GM12878 (cell line): ENCODE measurements around the gene AREG. TPM values are rescaled to one million over a fixed set of nuclear protein-coding genes. Genes with fewer than 3 reads are reported as not detected.
A peak's percentile ranks its signal among the peaks of the same experiment; 100 is the strongest.

Source experiments
- ATAC-seq: fragments of 200-7000 bp; cut with Tn5 transposase; 3 replicates; pipeline ENCODE4 v1.9.1; 2020; ENCODE audit warnings: mild to moderate bottlenecking, moderate library complexity
- BruUV-seq: library from RNA; stranded (reverse); fragments of 400-500 nt; replicated peaks from 2 replicates; lab custom pipeline; 2021; lab: Mats Ljungman, UMichigan
- CTCF ChIA-PET: fragments of 300-600 bp; sonication (Branson Sonifier 250); formaldehyde crosslinking; extraction: SDS; loops from one replicate; lab custom pipeline; 2021; ENCODE audit warnings: inconsistent platforms; lab: Yijun Ruan, JAX
- POLR2A ChIA-PET: fragments of 350-600 bp; formaldehyde crosslinking; extraction: SDS; loops from one replicate; lab custom pipeline; 2021; ENCODE audit warnings: inconsistent platforms; lab: Charles Lee
- RAD21 ChIA-PET: fragments of 300-600 bp; sonication (Branson Sonifier 250); formaldehyde crosslinking; loops from one replicate; lab custom pipeline; 2023; ENCODE audit warnings: antibody characterized with exemption; ENCODE audit not compliant: unreplicated experiment; lab: Charles Lee
- SMC1A ChIA-PET: fragments of 300-600 bp; sonication (Branson Sonifier 250); formaldehyde crosslinking; loops from one replicate; lab custom pipeline; 2023; ENCODE audit not compliant: unreplicated experiment, uncharacterized antibody; lab: Charles Lee
- DNase-seq: peaks from one replicate; pipeline ENCODE4 v3.0.0-alpha.2; 2011; ENCODE audit warnings: low read depth, low spot score
- FAIRE-seq: peaks from 3 replicates; lab custom pipeline; 2011; peaks lifted over from hg19 to GRCh38; lab: Jason Lieb, UNC
- H2AFZ ChIP-seq: 2 replicates; pipeline ENCODE4 v1.6.0; 2011; ENCODE audit warnings: low read depth, low read length, control low read depth; ENCODE audit not compliant: control insufficient read depth
- H3K27ac ChIP-seq: 2 replicates; pipeline ENCODE4 v1.5.1; 2011; ENCODE audit warnings: control low read depth; ENCODE audit not compliant: control insufficient read depth, insufficient read depth
- H3K27me3 ChIP-seq, 2 experiments: replicated peaks in 1 of 2; 2 replicates each; pipeline versions ENCODE4 v1.6.0 to v1.6.1; 2011; ENCODE audit warnings: low read length in 1 of 2; ENCODE audit not compliant: control insufficient read depth in 2 of 2, insufficient read depth in 2 of 2
- H3K36me3 ChIP-seq, 2 experiments: 2 replicates each; pipeline ENCODE4 v1.5.1; 2011; ENCODE audit warnings: low read length in 1 of 2; ENCODE audit not compliant: control insufficient read depth in 2 of 2, insufficient read depth in 2 of 2
- H3K4me1 ChIP-seq: 2 replicates; pipeline ENCODE4 v1.6.1; 2011; ENCODE audit warnings: mild to moderate bottlenecking, low read length, moderate library complexity, mixed read lengths; ENCODE audit not compliant: control insufficient read depth, insufficient read depth
- H3K4me2 ChIP-seq: 2 replicates; pipeline ENCODE4 v1.6.0; 2011; ENCODE audit warnings: control low read depth; ENCODE audit not compliant: control insufficient read depth, insufficient read depth
- H3K4me3 ChIP-seq: fragments of 200-600 bp; sonication (generic); 2 replicates; pipeline ENCODE4 v1.5.1; 2016
- H3K79me2 ChIP-seq: 2 replicates; pipeline ENCODE4 v1.6.0; 2011; ENCODE audit warnings: low read length; ENCODE audit not compliant: control insufficient read depth, insufficient read depth
- H3K9ac ChIP-seq: 2 replicates; pipeline ENCODE4 v1.8.0; 2011; ENCODE audit warnings: low read length, control low read depth, mixed read lengths; ENCODE audit not compliant: control insufficient read depth, insufficient read depth
- H3K9me3 ChIP-seq: replicated peaks from 3 replicates; pipeline ENCODE4 v1.5.1; 2011; ENCODE audit warnings: mild to moderate bottlenecking, low read length; ENCODE audit not compliant: control insufficient read depth, insufficient read depth
- H4K20me1 ChIP-seq: 2 replicates; pipeline ENCODE4 v1.6.0; 2011; ENCODE audit not compliant: control insufficient read depth, insufficient read depth
- ASH2L ChIP-seq: fragments of 300-600, 200-600 bp; sonication (generic); IDR thresholded peaks from 2 replicates; pipeline ENCODE4 v1.6.1; 2017; ENCODE audit warnings: low read depth, mild to moderate bottlenecking, borderline replicate concordance
- BACH1 ChIP-seq: fragments of 450-650 bp; IDR thresholded peaks from 2 replicates; pipeline ENCODE4 v1.6.1; 2017; ENCODE audit warnings: mild to moderate bottlenecking, borderline replicate concordance
- BMI1 ChIP-seq: fragments of 450-650 bp; IDR thresholded peaks from 2 replicates; pipeline ENCODE4 v1.6.1; 2016; ENCODE audit warnings: mild to moderate bottlenecking, moderate library complexity, borderline replicate concordance
- CBX5 ChIP-seq: sonication (generic); IDR thresholded peaks from 2 replicates; pipeline ENCODE4 v1.6.1; 2016; ENCODE audit warnings: low read depth, moderate library complexity, mild to moderate bottlenecking, inconsistent platforms
- DPF2 ChIP-seq: fragments of 450-650 bp; IDR thresholded peaks from 2 replicates; pipeline ENCODE4 v1.6.1; 2017; ENCODE audit warnings: mild to moderate bottlenecking
- EP300 ChIP-seq, 2 experiments: fragments of 150-350 bp in 1 of 2; IDR thresholded peaks; 2 replicates each; pipeline ENCODE4 v1.6.1; 2011 to 2012; ENCODE audit warnings: low read depth in 2 of 2, low read length in 2 of 2, borderline replicate concordance in 1 of 2, improper control_type of control experiment in 1 of 2, inconsistent platforms in 1 of 2; ENCODE audit not compliant: control insufficient read depth in 1 of 2
- ETV6 ChIP-seq, 2 experiments: fragments of 450-650 bp in 1 of 2; IDR thresholded peaks in 1 of 2; conservative IDR thresholded peaks in 1 of 2; 2 replicates each; pipeline ENCODE4 v1.6.1; 2014; ENCODE audit warnings: antibody characterized with exemption in 1 of 2, borderline replicate concordance in 1 of 2, low read depth in 1 of 2, mild to moderate bottlenecking in 1 of 2, moderate library complexity in 1 of 2
- GATAD2B ChIP-seq: fragments of 450-650 bp; conservative IDR thresholded peaks from 2 replicates; pipeline ENCODE4 v1.6.1; 2017; ENCODE audit warnings: low read depth, mild to moderate bottlenecking, moderate library complexity
- HSF1 ChIP-seq: fragments of 150-350 bp; IDR thresholded peaks from 2 replicates; pipeline ENCODE4 v1.6.1; 2014; ENCODE audit warnings: mild to moderate bottlenecking, low read depth, low read length
- IKZF2 ChIP-seq, 2 experiments: fragments of 450-650 bp; IDR thresholded peaks; 2 replicates each; pipeline ENCODE4 v1.6.1; 2017; ENCODE audit warnings: mild to moderate bottlenecking in 2 of 2, moderate library complexity in 2 of 2
- NFYA ChIP-seq: IDR thresholded peaks from 2 replicates; pipeline ENCODE4 v1.6.1; 2011; ENCODE audit warnings: low read depth, mild to moderate bottlenecking, low read length, improper control_type of control experiment, borderline replicate concordance
- PKNOX1 ChIP-seq: fragments of 450-650 bp; IDR thresholded peaks from 2 replicates; pipeline ENCODE4 v1.6.1; 2016; ENCODE audit warnings: mild to moderate bottlenecking
- POLR2A ChIP-seq: IDR thresholded peaks from 2 replicates; pipeline ENCODE4 v1.6.1; 2011; ENCODE audit warnings: low read depth, mild to moderate bottlenecking, low read length
- POU2F2 ChIP-seq: IDR thresholded peaks from 3 replicates; pipeline ENCODE4 v1.6.1; 2011; ENCODE audit warnings: low read depth, mild to moderate bottlenecking, low read length, borderline replicate concordance
- RCOR1 ChIP-seq: conservative IDR thresholded peaks from 2 replicates; pipeline ENCODE4 v1.6.1; 2012; ENCODE audit warnings: low read depth, low read length, improper control_type of control experiment
- SMAD5 ChIP-seq: IDR thresholded peaks from 2 replicates; pipeline ENCODE4 v1.6.1; 2016; ENCODE audit warnings: antibody characterized with exemption, low read depth
- SUZ12 ChIP-seq: fragments of 200-600 bp; sonication (generic); IDR thresholded peaks from one replicate; pipeline ENCODE4 v1.6.1; 2018; ENCODE audit warnings: antibody characterized with exemption, mild to moderate bottlenecking; ENCODE audit not compliant: unreplicated experiment
- ZNF24 ChIP-seq: fragments of 450-650 bp; IDR thresholded peaks from 2 replicates; pipeline ENCODE4 v1.6.1; 2017; ENCODE audit warnings: antibody characterized with exemption, mild to moderate bottlenecking
- WGBS: methylation state at CpG from one replicate; pipeline ENCODE4 v1.1.6; 2016; ENCODE audit warnings: low lambda C conversion rate; ENCODE audit not compliant: insufficient replicate concordance, insufficient coverage; ENCODE audit errors: missing lambda C conversion rate; 5-methylcytosine and 5-hydroxymethylcytosine counted together
- in situ Hi-C: fragments of 300-500 bp; cut with MboI; formaldehyde crosslinking; loops from 9 replicates; pipeline ENCODE4 v1.14.3; 2018; ENCODE audit warnings: mixed read lengths
- intact Hi-C: fragments of 100-400 bp; cut with micrococcal nuclease; formaldehyde crosslinking; loops from one replicate; pipeline ENCODE4 v1.14.2; 2022; ENCODE audit not compliant: unreplicated experiment
- polyA plus RNA-seq, 11 experiments: library from polyadenylated mRNA; depleted of rRNA in 4 of 11; unstranded in 6 of 11; stranded (reverse) in 5 of 11; fragments of >200 nt; fragmentation: Nextera tagmentation in 4 of 11; fragmentation: Illumina TruSeq in 1 of 11; extraction: Ambion mirVana in 4 of 11; extraction: Trizol in 1 of 11; gene quantifications; 1 replicate in 1 of 11; 2 replicates in 10 of 11; pipeline versions ENCODE4 v1.2.1 to v1.2.3, GENCODE V29; 2011 to 2016; ENCODE audit warnings: inconsistent platforms in 2 of 11, missing spikeins in 2 of 11, low read depth in 1 of 11
- total RNA-seq, 4 experiments: library from RNA; depleted of rRNA in 3 of 4; stranded (reverse); fragments of >200 nt in 3 of 4; fragmentation: Illumina TruSeq in 1 of 4; extraction: Trizol in 1 of 4; gene quantifications; 2 replicates each; pipeline versions ENCODE4 v1.2.1 to v1.2.3, GENCODE V29; 2013 to 2021

The AREG gene
- total and polyA plus RNA-seq, 10 of the 15 experiments (the other 5 are each of a cell fraction or from before 2014, with no cell fraction given), result 0.25 to 0.37 TPM; not detected in 8

GRCh38 chr4:74428276-74428675 is 16.7 kb upstream of the AREG start (continued):
- TF ChIP-seq PKNOX1 (no peak), GATAD2B (no peak), DPF2 (no peak), EP300 (IDR thresholded peaks at IDR 0.05; ENCODE audit: borderline replicate concordance in 1 of 2, control insufficient read depth in 1 of 2, low read depth in 2 of 2, low read length in 2 of 2) (no peak), RCOR1 (no peak), BACH1 (no peak), NFYA (no peak), SMAD5 (no peak)

- ChIA-PET RAD21 (no interaction called here), SMC1A (no interaction called here), CTCF (interaction anchor here (0.6 kb wide), 1 partner anchor 240 kb away, joined by 3 read pairs; no protein-coding TSS in a partner anchor), POLR2A (no interaction called here)
- intact Hi-C loops, result no loop called here
- in situ Hi-C loops, result no loop called here
- no peaks in the 10 kb centered on the region for H3K36me3 ChIP-seq
- H3K4me1 ChIP-seq, result no peaks in the 10 kb centered on the region
- no peak overlapping the region for H3K9ac ChIP-seq
- no peak for FAIRE-seq
- ATAC-seq, result peak; percentile 92
- no peak overlapping the region for H3K4me2 ChIP-seq
- DNase-seq, result peak; percentile 23
- no peaks in the 10 kb centered on the region; the same call in 2 of the 3 replicates for H3K9me3 ChIP-seq
- H4K20me1 ChIP-seq, result no peaks in the 10 kb centered on the region
- no TSS peak for BruUV-seq
- H2AFZ ChIP-seq, result no peak overlapping the region
- no peak overlapping the region for H3K27ac ChIP-seq
- no peak overlapping the region for H3K4me3 ChIP-seq
- H3K79me2 ChIP-seq, result no peaks in the 10 kb centered on the region
- H3K27me3 ChIP-seq, result no peaks in the 10 kb centered on the region
- WGBS, result 35% methylated on average over 11 of the region's 11 CpGs
- no peak for TF ChIP-seq POLR2A
- no peak for TF ChIP-seq ETV6 (conservative IDR thresholded peaks at IDR 0.05 in 1 of 2, IDR thresholded peaks at IDR 0.05 in 1 of 2; ENCODE audit: borderline replicate concordance in 1 of 2, low read depth in 1 of 2)
- TF ChIP-seq ZNF24, result no peak
- TF ChIP-seq HSF1, result no peak
- TF ChIP-seq CBX5, result no peak
- no peak for TF ChIP-seq POU2F2
- TF ChIP-seq ASH2L, result no peak
- TF ChIP-seq BMI1, result peak; percentile 49; the same call in 1 of the 2 replicates
- peak; percentile 64 to 78 for TF ChIP-seq IKZF2 (IDR thresholded peaks at IDR 0.05)
- TF ChIP-seq SUZ12, result no peak
Measured at GRCh38 chr4:74431113-74431826, 13.7 kb upstream of the AREG start.
